Stomach (tissue), 4 donors: ENCODE results near the gene C1orf198.

ENCODE experiments used
- CTCF ChIP-seq, 7 experiments: fragments of 450-650 bp in 4 of 7; fragments of 200-600 bp in 3 of 7; sonication (generic) in 3 of 7; IDR thresholded peaks; one replicate each; pipeline ENCODE4 v1.5.1; 2016 to 2019; ENCODE audit warnings: antibody characterized with exemption in 7 of 7, control low read depth in 2 of 7, mild to moderate bottlenecking in 1 of 7
- EP300 ChIP-seq: sonication (generic); formaldehyde crosslinking; IDR thresholded peaks from one replicate; pipeline ENCODE4 v1.6.1; 2017; ENCODE audit warnings: antibody characterized with exemption

GRCh38 chr1:230821346-230821745 lies 47.0 kb downstream of the C1orf198 start:
- TF ChIP-seq CTCF (IDR thresholded peaks at IDR 0.05) (no peak), EP300 (no peak)
